Kasumi-1 (cell line): ENCODE results near the gene MYO5A.
"Not testable (repeated sequence)": the region's sequence is repeated elsewhere in the genome, so short reads cannot be mapped to it uniquely, and the experiment has no call there.

Source experiments
- DNase-seq, 2 experiments: peaks; one replicate each; lab custom pipeline; 2025; lab: John Stamatoyannopoulos, UW

MYO5A gene

DNA sequence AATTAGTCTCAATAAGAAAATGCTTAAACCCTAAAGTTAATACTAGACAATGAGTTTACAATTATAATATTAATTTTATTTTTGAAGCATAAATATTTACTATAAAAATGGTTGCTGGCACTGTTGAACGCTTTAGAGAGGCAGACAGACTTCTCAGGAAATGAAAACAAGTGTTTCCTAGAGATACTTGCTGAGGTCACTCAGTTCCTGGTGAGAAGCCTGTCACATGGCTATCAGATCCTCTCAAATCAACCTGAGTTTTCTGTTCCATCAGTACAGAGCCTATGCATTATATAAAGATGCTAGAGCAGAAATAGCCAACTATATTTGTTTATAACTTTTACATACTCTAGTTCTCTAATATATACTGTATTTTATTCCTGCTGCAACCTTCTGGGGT is 109.2 kb downstream of the MYO5A start:
- DNase-seq = peak in 1 of 2 experiments; percentile 12

DNA sequence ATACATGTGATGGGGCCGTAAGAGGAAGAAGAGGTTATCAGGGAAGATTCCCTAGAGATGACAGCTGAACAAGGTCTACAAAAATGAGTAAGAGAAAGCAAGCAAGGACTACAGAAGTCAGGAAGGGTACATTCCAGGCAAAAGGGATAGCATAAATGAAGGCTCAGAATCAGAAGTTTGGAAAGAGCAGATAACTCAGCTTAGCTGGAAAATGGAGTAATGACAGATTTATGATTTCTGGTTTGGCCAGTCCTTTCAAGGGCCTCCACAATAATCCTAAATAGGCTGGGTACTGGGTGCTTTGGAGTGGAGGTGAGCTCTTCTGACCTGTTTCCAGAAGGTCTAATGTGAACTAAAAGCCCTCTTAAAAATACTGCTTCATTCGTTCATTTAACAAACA is 110.7 kb downstream of the MYO5A start:
- DNase-seq = no peak

DNA sequence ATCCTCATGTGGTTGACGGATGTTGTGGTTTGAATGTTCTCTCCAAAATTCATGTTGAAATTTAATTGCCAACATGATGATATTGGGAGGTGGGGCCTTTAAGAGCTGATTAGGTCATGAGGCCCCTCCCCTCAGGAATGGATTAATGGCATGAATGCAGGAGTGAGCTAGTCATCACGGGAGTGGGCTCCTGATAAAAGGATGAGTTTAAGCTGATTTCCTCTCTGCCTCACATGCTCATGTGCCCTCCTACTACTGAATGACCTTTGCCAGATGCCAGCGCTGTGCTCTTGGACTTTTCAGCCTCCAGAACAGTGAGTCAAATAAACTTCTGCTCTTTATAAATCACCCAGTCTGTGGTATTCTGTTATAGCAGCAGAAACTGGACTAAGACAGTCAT is 111.2 kb downstream of the MYO5A start:
- DNase-seq = no peak

DNA sequence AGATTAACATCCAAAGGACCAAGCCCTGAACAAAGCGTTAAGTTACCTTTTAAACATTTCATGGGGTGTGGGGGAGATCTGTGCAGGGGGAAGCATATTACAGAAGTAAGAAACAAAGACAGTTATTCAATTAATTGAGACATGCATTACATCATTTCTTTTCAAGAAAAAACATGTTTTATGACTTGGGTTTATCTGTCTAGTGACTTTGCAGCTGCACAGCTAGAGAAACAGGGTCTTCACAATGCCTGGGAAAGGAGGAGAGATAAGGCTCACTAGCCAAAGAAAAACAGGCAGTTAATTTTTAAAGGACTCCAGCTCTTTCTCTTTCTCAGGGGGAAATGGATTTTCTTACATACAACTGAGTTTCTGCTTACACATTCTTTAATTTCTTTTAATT is 112.1 kb downstream of the MYO5A start:
- DNase-seq = not testable (repeated sequence)

DNA sequence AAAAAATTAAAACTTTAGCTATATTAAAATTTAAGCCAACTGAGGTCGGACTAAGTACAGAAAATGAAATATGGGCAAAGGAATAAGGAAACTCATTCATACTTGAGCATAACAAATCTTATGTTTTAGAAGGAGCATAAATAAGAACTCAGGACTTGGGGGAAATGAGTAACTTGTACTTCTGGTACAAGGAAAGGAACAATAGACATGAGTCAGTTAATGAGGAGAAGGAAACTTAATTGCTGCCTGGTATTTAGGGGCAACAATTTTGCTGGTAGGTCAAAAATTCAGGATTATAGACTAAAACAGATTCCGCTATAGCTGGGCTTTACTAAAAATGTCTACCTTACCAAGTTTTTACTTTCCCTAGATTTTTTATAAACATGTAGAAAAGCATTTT is 113.1 kb downstream of the MYO5A start:
- no peak for DNase-seq

DNA sequence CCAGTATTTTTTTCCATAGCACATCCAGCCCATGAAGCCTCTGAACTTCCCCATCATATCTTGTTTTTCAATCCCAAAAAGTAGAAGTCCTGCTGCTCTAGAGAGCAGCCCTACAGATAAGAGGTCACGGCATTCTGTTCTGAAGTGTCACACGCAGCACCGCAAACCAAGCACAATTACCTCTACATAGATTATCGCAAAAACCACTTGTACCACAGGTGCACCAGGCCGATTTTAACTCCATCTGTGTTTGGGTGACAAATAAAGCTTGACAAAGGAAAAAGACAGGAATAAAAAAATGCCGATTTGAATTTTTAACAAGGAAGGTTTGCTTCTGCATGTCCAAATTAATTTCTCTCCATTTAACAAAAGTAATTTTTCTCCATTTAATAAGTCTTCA is 113.7 kb downstream of the MYO5A start:
- DNase-seq = no peak

DNA sequence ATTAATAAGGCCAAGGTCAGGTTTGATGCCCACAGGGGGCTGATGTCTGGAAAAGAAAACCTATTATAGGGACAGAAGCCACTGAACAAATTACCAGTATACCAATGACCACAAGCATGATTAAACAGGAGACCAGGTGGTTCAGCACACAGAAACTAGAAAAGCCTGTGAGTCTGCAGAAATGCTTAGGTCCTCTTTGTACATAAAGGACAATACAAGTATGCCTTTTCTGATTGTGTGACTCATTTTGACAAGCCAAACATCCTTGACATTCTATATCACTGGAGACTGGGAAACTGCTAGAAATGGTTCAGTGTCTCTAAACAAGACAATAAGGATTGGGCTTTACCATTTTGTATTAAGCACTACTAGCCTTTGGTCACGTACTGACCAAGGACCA is 119.9 kb downstream of the MYO5A start:
- DNase-seq = no peak

DNA sequence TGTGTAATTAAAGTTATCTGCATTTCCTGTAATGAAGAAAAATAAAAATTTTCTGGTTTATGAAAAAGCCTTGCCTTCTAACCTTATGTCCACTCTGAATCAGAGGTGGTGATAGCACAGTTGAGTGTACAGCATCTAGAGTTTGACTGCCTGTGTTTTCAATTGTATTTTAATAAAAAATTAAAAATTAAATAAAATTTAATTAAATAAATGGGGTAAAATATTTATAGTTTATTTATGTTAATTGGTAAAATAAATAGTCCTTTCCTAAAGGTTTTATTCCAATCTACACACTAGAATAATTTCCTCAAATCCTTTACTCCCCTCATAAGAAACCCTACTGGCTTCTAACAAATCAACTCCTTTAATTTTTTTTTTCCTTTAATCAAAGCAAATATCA is 121.3 kb downstream of the MYO5A start:
- DNase-seq = no peak

GRCh38 chr15:52406601-52407000 is 122.1 kb downstream of the MYO5A start:
- DNase-seq = no peak

- no peak for DNase-seq
These were observed 122.8 kb downstream of the MYO5A start for GRCh38 chr15:52405856-52406255.

- no peak for DNase-seq
These were observed 131.6 kb downstream of the MYO5A start for GRCh38 chr15:52397118-52397517.

DNA sequence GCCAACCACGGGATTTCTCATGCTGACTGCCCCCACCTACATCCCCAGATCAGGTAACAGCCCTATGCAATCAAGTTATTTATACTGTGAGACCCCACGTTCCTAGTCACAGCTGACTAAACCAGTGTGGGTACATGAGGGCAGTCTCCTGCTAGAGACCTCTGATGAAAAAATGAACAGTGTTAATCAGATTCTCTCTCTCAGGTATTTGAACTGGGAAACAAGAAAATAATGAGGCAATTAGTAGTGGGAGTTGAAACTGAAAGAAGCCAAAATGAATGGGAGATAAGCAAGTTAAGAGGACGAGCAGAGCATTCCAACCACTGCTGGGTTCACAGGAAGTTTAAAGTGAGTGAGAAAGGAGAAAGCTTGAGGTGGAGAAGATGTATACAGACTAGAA is 134.6 kb downstream of the MYO5A start:
- no peak for DNase-seq

DNA sequence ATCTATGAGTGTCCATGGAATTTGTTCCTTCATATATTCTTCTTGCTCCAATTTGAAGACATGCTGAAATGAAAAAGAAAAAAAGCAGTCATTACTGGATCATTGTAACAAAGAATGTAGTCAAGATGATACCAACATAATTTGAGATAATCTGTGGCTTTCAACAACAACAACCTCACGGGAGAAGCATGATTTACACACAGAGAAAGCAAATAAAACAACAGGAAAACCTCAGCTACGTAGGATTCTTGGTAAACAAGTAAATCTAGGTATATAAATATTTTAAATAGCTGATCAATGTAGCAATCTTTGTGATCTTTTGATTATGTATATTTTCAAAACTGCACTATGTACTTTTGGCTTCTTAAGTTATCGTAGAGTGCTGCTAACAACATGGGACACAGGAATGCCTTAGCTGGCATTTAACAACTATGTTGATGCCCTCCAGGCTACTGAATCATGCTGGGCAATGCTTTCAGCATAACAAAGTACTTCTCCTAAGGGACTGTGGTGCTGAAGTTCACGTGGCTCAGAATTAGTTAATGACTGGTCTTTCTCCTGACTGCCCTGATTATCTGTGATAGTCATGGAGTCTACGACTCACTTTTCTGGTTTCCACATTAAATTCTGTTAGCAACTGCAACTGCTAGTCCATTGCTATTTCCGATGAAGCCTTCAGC is 136.5 kb downstream of the MYO5A start:
- no peak for DNase-seq

- no peak for DNase-seq
These were observed 137.6 kb downstream of the MYO5A start for GRCh38 chr15:52391069-52391468.

DNA sequence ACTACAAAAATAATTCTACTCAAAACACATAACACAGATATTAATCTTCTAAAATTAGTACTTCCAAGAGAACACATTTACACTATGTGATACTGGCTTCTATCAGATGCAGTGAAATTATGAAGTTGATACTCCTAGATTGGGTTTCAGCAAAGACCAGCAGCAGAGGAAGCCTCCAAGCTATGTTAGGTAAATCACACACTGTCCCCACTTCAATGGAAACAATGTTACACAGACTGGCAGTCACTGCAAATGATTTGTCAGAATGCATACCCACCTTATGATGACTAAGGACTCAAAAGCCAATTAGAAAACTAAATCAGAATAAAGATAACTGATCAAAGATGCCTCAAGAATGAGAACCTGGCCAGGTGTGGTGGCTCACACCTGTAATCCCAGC is 143.0 kb downstream of the MYO5A start:
- DNase-seq = no peak

DNA sequence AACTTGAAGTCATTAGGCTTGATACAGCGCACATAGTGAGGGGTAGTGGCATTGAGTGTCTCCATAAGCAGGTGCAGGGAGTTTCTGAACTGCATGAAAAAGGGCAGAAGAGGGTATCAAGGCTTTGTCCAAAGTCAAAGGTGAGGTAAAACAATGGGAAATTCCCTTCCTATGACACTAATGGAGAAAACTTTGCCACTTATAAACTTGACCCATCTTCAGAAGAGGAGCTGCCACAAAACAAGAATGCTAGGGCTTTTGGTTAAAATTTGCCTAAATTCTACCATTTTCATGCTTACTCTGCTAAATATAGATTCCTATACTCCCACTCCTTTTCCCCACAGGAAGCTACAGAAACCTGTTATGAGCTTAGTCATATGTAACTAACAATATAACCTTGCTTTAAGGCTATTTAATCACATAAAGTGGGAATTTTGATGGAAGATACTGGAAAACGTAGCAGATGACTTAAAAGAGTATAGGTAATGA is 145.5 kb downstream of the MYO5A start:
- DNase-seq = no peak

DNA sequence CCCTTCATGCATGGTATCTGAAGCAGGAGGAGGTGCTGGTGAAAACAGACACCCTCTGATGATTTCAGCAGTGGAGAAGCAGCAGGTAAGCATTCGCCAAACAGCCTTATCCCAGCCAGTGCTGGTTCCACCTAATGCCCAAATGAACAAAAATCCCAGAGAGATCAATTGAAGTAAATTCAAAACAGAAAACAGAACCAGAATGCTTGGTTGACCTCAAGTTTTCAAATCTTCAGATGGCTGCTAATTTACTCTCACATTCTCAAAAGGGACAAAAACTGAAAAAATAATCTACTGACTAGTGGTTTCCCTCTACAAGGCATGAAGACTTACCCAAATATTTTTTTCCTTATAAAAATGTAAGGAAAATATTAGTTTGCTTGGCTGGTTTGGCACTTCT is 146.0 kb downstream of the MYO5A start:
- DNase-seq = no peak

- no peak for DNase-seq
These were observed 149.1 kb downstream of the MYO5A start for GRCh38 chr15:52379395-52380106.

DNA sequence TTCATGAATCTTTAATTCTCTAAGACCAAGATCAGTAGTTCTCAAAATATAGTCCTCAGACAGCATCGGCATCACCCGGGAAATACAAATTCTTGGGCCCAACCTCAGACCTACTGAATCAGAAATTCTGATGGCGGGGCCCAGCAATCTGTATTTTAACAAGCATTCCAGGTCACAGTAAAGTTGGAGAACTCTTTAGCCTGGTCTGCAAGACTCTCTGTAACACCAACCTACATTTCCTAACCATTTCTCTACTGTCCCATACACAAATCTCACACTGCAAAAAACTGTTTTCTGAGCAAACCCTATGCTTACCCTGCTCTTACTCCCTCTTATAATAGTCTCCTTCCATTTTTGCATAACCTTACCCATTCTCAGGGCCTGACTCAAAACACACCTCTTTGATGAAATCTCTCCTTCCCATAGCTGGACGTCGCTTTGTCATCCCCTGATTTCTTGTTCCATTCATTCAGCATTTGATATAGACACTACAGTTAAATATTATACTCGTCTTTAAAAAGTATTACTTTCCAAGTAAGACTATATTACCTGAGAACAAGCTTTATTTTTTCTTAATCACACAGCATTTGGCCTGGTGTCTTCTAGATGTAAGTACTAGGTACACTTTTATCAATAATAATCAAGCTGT is 149.8 kb downstream of the MYO5A start:
- no peak for DNase-seq

DNA sequence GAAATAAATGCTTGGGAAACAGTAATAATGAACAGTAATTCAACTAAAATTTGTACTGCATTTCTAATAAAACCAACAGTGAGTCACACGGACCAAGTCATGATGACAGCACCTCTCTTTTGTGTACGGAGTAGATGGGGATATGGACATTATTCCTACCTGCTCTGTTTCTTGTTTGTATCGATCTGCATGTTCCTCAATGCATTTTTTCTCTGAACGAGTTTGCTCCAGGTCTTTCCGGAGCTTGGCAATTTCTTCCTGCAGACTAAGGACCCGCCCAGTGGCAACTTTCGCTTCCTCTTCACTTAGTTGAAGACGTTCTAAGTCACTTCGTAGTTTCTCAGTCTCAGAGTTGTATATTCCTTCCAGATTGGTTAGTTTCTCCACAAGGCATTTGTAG is 158.7 kb downstream of the MYO5A start:
- DNase-seq = no peak

DNA sequence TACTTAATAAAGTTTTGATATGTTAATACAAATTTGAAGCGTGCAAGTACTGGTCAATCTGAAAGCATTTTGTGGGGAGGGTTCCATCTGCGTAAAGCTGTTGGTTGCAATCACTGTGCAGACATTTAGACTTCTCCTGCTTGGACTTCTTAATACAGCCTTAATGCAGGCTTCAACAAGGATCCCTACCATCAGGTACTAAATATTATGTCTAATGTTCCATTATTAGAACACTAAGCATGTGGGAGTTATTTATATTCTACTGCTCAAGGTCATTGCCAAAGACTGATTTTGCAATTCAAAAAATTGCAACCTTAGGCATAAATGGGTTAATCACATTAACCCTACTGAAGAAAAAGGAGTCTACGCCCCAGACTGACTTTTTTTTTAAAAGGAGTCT is 159.2 kb downstream of the MYO5A start:
- DNase-seq = no peak

DNA sequence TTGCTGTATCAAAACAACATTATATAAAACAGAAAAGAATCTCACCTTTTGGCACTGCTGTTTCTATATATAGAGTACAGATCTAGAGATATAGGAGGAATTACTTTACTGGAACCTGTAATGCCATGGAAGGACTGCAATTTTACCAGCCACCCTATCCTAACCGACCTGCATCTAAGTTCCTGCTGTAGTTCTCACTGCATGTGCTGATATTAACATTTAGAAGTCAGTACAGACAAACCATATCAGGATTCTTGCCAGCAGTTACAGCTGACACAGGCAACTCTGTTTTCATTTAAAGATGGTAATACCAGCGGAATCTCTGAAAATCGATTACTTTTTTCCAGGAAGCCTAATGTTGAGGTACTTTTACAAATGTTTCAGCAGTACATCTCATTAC is 159.7 kb downstream of the MYO5A start:
- DNase-seq = no peak

DNA sequence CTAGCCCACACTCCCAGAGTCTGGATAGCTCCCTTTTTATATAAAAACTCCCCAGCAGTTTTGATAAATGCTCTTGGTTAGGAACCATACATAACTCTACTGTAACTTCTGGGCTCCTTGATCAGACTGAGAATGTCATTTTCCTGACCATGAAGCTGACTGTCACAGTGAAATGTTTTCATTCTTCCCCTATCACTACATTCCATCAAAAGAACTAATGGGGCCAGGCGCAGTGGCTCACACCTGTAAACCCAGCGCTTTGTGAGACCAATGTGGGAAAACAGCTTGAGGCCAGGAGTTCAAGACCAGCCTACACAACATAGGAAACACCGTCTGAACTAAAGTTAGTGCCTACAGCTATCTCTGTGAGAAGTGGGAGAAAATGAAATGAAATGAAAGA is 160.3 kb downstream of the MYO5A start:
- DNase-seq = no peak
